Measurements from ENCODE around the gene MAP7. TPM values are rescaled to one million over a fixed set of nuclear protein-coding genes. Genes with fewer than 3 reads are reported as not detected.

The MAP7 gene
- total and polyA plus RNA-seq, 9 of the 15 experiments (the other 6 are each of a cell fraction or from before 2014, with no cell fraction given): 0.76 to 7.7 (median 3.9) TPM

DNA sequence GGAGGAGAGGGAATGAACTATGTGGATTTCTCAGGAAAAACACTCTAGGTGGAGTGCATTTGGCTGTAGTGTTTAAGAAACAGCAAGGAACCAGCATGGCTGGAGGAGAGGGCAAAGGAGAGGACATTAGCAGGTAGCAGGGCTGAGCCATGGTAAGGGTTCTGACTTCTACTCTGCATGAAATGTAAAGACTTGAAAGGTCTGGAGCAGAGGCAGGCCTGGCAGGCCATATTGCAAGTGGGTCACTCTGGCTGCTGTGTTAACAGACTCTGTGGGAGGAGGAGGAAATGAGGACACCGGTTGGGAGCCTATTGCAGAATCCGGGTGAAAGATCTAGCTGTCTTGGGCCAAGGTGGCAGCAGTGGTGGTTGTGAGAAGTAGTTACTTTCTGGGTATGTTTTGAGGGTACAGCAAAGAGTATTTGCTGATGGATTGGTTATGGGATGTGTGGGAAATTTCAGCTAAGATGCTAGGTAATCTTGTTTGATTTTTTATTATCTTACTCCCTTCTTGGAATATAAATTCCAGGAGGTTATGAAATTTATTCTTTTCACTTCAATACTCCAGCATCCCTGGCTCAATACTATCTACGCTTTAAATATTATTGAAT is 144.7 kb downstream of the MAP7 start (continued):
- TF ChIP-seq ZNF75A (CRISPR knock-in tag; IDR thresholded peaks at IDR 0.05) (peak; percentile 44; the same call in 1 of the 2 replicates), MAZ (CRISPR knock-in tag; conservative IDR thresholded peaks at IDR 0.05 in 1 of 2, IDR thresholded peaks at IDR 0.05 in 1 of 2) (peak in 1 of 2 experiments; percentile 59; a peak in 2 of 4 replicates), EHMT2 (IDR thresholded peaks at IDR 0.05) (no peak), CXXC5 (CRISPR knock-in tag; IDR thresholded peaks at IDR 0.05) (peak; percentile 61), MAFF (IDR thresholded peaks at IDR 0.05; ENCODE audit: low read length) (no peak), KDM2B (CRISPR knock-in tag; IDR thresholded peaks at IDR 0.05) (no peak), POLR2H (tag; IDR thresholded peaks at IDR 0.05; ENCODE audit: low read depth) (no peak), HIVEP1 (CRISPR knock-in tag; IDR thresholded peaks at IDR 0.05) (peak; percentile 73), ZNF165 (CRISPR knock-in tag; IDR thresholded peaks at IDR 0.05; ENCODE audit: borderline replicate concordance) (peak; percentile 74; the same call in 1 of the 2 replicates), GTF2E2 (tag; IDR thresholded peaks at IDR 0.05) (0 out of 2 replicates have a peak, but pooled peaks have one; percentile 12), NFRKB (IDR thresholded peaks at IDR 0.05; ENCODE audit: low read depth) (0 out of 2 replicates have a peak, but pooled peaks have one; percentile 32), FOSL1 (tag; conservative IDR thresholded peaks at IDR 0.05) (no peak), ETV1 (tag; conservative IDR thresholded peaks at IDR 0.05; ENCODE audit: low read depth) (peak; percentile 77), ZNF212 (CRISPR knock-in tag; IDR thresholded peaks at IDR 0.05) (no peak), FOS (IDR thresholded peaks at IDR 0.05; ENCODE audit: extremely low read depth, insufficient read length) (no peak), XRCC4 (IDR thresholded peaks at IDR 0.05; ENCODE audit: extremely low read depth, insufficient read depth, insufficient read length) (no peak), PHB (CRISPR knock-in tag; IDR thresholded peaks at IDR 0.05) (no peak), NR2F6 (CRISPR knock-in tag; IDR thresholded peaks at IDR 0.05) (no peak), PYGO2 (tag; IDR thresholded peaks at IDR 0.05) (peak; percentile 47; the same call in 1 of the 2 replicates)
- TF ChIP-seq, protein P1, sequence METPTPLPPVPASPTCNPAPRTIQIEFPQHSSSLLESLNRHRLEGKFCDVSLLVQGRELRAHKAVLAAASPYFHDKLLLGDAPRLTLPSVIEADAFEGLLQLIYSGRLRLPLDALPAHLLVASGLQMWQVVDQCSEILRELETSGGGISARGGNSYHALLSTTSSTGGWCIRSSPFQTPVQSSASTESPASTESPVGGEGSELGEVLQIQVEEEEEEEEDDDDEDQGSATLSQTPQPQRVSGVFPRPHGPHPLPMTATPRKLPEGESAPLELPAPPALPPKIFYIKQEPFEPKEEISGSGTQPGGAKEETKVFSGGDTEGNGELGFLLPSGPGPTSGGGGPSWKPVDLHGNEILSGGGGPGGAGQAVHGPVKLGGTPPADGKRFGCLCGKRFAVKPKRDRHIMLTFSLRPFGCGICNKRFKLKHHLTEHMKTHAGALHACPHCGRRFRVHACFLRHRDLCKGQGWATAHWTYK (CRISPR knock-in tag; IDR thresholded peaks at IDR 0.05): peak; percentile 90
- TF ChIP-seq, protein P2, sequence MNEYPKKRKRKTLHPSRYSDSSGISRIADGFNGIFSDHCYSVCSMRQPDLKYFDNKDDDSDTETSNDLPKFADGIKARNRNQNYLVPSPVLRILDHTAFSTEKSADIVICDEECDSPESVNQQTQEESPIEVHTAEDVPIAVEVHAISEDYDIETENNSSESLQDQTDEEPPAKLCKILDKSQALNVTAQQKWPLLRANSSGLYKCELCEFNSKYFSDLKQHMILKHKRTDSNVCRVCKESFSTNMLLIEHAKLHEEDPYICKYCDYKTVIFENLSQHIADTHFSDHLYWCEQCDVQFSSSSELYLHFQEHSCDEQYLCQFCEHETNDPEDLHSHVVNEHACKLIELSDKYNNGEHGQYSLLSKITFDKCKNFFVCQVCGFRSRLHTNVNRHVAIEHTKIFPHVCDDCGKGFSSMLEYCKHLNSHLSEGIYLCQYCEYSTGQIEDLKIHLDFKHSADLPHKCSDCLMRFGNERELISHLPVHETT (CRISPR knock-in tag; conservative IDR thresholded peaks at IDR 0.05 in 1 of 2, IDR thresholded peaks at IDR 0.05 in 1 of 2): peak in 1 of 2 experiments; percentile 78; a peak in 2 of 4 replicates
- TF ChIP-seq, protein P3, sequence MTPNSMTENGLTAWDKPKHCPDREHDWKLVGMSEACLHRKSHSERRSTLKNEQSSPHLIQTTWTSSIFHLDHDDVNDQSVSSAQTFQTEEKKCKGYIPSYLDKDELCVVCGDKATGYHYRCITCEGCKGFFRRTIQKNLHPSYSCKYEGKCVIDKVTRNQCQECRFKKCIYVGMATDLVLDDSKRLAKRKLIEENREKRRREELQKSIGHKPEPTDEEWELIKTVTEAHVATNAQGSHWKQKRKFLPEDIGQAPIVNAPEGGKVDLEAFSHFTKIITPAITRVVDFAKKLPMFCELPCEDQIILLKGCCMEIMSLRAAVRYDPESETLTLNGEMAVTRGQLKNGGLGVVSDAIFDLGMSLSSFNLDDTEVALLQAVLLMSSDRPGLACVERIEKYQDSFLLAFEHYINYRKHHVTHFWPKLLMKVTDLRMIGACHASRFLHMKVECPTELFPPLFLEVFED (CRISPR knock-in tag; conservative IDR thresholded peaks at IDR 0.05): 0 out of 2 replicates have a peak, but pooled peaks have one; percentile 72
